NCI-H2107 (cell line): ENCODE measurements around the gene ZFPM1.

Experiments
- DNase-seq: peaks from one replicate; lab custom pipeline; 2025; lab: John Stamatoyannopoulos, UW

Gene ZFPM1

GRCh38 chr16:88499836-88500251, 46.8 kb downstream of the ZFPM1 start:
- no peak for DNase-seq

GRCh38 chr16:88500255-88500661, 47.2 kb downstream of the ZFPM1 start:
- no peak for DNase-seq

GRCh38 chr16:88502371-88502770, 49.3 kb downstream of the ZFPM1 start:
- DNase-seq, result no peak

- DNase-seq, result no peak
Measured at GRCh38 chr16:88502776-88503280, 49.7 kb downstream of the ZFPM1 start.

GRCh38 chr16:88503374-88503770, 50.3 kb downstream of the ZFPM1 start:
- DNase-seq, result no peak

- no peak for DNase-seq
Measured at GRCh38 chr16:88503771-88504488, 50.9 kb downstream of the ZFPM1 start.

GRCh38 chr16:88504489-88505404, 51.7 kb downstream of the ZFPM1 start:
- DNase-seq, result no peak

GRCh38 chr16:88505405-88506082, 52.5 kb downstream of the ZFPM1 start:
- DNase-seq, result peak; percentile 81

- DNase-seq, result no peak
Measured at GRCh38 chr16:88506723-88507122, 53.6 kb downstream of the ZFPM1 start.

GRCh38 chr16:88507231-88507743, 54.2 kb downstream of the ZFPM1 start:
- DNase-seq, result no peak

- no peak for DNase-seq
Measured at GRCh38 chr16:88508376-88508867, 55.3 kb downstream of the ZFPM1 start.

- DNase-seq, result no peak
Measured at GRCh38 chr16:88508868-88509748, 56.0 kb downstream of the ZFPM1 start.

GRCh38 chr16:88509749-88510069, 56.6 kb downstream of the ZFPM1 start:
- DNase-seq, result no peak

GRCh38 chr16:88510091-88510994, 57.3 kb downstream of the ZFPM1 start:
- peak; percentile 54 for DNase-seq

- DNase-seq, result no peak
Measured at GRCh38 chr16:88511060-88511459, 58.0 kb downstream of the ZFPM1 start.

- DNase-seq, result no peak
Measured at GRCh38 chr16:88511906-88512305, 58.8 kb downstream of the ZFPM1 start.

GRCh38 chr16:88512728-88513696, 59.9 kb downstream of the ZFPM1 start:
- no peak for DNase-seq

GRCh38 chr16:88514070-88514469, 61.0 kb downstream of the ZFPM1 start:
- no peak for DNase-seq
